Measurements from ENCODE around the gene MACROD2.

MACROD2 gene

DNA sequence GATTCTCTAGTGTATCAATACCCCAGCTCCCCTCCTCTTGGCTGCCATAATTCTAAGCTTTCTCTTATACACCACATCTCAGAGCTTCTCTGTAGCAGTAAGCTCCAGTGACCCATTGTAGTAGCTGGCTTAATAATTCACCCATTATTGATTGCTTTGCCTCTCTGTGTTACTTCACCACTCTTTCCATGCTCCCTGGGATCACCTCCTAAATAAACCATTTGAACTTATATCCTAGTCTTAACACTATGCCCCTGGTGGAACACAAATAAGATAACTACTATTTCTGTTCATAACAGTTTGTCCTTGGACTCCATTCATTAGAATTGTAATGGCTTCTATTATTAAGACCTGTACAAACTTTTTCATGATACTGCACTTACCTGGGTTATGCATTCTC, 1819.0 kb downstream of the MACROD2 start:
- no peak for DNase-seq

DNA sequence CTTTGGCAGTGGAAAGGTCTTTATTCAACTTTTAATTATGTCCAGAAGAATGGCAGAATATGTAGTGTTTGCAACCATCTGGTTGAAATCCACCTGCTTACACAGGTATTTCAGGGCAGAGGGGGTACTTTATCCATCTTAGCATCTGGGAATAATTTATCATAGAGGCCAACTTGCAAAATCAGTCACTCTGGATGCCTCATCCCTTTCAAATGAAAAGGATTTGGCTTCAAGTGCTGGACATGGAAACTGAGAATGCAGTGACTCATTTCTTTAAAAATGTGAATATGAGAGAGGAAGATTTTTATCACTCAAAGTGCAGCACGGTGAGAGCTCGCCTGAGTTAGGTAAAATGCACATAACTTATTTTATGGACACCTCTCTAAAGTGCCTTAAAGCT, 1819.6 kb downstream of the MACROD2 start:
- DNase-seq = no peak

DNA sequence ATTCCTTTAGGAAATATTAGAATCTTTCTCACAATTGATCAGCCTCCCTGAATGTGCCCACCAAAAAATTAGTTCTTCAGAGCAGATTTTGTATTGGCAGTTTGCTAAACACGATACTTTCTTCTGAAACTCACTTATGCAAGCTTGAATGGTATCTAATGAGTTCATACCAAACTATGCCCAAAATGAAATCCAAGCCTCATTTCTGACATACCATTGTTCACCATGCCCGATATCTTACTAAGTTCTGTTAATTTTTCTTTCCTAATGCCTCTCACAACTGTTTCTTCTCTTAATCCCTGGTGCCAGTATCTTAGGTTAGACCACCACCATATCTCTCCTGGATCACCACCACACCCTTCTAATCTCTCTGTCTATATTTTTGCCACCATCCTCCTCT, 1822.0 kb downstream of the MACROD2 start:
- no peak for DNase-seq

DNA sequence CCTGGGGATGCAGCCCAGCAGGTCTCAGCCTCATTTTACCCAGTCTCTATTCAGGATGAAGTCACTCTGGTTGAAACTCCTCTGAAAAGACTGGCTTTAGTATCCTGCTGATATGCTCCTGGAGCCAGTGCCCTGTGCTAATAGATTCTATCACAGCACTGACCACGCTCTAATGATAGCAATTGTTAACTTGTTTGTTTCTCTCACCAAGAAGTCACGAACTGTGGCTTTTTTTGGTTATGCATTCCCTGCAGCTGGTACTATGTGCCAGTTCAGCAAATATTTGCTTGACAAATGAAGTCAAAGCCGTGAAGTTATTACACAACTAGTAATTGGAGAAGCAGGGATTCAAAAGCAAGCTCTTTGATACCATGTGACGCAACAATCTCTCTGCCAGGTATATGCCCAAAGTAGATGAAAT, 1823.3 kb downstream of the MACROD2 start:
- no peak for DNase-seq

DNA sequence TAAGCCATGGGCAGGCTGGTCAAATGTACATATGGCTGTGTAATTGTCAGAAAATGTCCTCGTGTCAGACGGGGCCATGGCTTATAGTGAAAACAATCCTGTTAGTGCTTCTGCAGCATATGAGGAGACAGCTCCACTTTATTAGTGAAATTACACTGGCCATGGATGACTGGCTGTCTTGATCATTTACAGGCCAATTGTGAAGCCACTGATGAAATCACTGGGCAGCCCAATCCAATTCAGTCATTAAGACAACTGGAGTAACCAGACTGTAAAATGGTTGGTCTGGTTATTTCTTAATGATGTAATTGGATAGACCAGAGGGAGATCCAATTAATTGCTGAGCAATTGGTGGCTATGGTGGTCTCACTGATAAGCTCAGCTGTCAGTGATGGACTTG, 1828.4 kb downstream of the MACROD2 start:
- DNase-seq = no peak

DNA sequence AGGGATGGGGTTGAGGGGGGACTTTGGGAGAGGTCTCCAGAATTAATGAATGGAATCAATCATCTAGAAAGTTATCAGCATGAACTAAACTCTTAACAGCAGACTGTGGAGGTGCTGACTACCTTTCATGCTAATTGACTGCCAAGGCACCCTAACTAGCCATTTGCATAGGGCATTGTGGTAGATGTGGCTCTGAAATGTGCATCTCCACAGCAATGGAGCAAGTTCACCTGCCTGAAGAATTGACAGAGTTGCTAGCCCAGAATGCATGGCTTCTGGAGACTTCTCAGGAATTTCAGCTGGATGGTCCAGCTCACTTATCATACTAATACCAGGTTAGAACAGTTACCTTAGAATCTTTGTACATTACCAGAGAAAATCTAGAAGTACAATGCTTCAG, 1832.3 kb downstream of the MACROD2 start:
- no peak for DNase-seq

DNA sequence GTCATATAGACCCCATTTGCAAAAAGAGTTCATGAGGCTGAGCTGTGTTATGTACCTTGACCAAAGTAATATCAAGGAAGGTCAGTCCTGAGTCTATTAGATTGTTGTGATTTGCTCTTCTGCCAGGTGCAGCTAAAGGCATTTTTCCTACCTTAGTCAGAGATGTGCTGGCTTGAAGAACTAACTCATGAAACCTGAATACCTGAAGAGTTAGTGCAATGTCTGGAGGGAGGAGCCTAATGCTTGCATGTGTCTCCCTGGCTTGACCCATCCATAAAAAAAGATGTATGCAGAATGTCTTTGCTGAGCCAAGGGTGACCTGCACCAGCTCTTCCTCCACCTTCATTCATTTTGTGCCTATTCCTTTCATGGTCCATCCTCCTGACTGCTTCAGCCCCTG, 1835.9 kb downstream of the MACROD2 start:
- DNase-seq = no peak

DNA sequence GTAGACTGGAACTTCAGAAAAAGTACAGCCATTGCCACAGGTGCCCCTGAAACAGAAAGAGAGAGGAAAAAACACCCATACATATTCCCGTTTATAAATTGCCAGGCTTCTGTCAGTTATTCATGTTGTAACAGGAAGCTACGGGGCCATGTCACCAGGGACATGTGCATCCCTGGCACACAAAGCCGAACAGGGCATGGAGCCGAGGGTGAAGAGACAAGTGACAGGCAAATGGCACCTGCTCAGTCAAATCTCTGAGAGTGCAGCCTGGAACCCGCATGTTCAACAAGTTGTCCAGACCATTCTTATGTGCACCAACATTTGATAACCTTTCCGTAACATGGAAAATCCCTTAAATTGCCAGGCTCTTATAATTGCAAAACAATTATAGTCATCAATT, 1837.2 kb downstream of the MACROD2 start:
- DNase-seq = no peak

DNA sequence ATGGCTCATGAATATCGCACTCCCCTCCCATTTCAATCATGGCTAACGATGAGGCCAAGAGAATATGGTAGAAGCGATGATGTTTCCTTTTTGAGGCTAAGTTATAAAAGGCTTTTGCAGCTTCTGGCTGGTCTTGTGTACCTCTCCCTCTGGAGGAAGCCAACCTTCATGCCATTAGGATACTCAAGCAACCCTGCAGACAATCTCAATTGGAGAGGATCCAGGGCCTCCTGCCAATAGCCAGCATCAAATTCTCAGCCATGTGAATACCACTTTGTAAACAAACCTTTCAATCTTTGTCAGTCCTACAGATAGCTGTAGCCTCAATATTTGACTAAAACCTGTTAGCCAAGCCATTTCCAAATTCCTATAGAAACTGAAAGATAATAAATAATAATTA, 1839.5 kb downstream of the MACROD2 start:
- DNase-seq = no peak

DNA sequence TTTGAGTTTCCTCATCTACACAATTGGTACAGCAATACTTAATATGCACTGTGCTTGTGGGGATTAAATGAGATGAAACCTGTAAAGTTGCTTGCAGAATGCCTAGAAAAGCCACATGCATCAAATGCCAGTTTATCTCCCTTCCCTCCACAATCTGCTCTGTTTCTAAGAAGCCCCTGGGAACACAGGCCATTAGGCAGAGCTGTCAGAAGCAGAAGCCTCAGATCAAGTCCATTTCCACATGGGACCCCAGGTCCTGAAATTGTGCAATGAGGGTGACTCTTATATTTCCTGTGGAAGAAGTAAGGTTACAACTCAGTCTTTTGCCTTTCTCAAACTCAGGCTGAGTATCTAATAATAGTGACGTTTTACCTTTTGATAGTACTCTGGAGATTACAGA, 1840.5 kb downstream of the MACROD2 start:
- DNase-seq = no peak

DNA sequence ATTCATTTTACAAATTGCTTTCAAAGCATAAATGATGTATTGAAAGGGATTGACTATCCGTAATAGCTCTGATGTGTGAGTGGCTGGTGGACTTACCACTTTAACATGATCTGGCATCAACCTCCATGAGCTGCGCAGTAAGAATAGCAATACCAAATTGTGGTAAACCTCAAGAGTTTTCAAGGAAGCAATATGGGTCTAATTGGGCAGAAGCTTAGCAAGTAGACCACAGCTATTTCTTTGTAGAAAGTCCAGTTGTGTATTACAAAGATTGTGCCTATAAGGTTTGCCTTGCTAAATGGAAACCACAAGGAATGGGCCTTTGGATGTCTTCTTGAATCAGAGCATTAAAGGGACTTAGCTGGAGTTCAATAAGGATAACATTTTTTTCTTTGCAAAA, 1841.3 kb downstream of the MACROD2 start:
- no peak for DNase-seq

DNA sequence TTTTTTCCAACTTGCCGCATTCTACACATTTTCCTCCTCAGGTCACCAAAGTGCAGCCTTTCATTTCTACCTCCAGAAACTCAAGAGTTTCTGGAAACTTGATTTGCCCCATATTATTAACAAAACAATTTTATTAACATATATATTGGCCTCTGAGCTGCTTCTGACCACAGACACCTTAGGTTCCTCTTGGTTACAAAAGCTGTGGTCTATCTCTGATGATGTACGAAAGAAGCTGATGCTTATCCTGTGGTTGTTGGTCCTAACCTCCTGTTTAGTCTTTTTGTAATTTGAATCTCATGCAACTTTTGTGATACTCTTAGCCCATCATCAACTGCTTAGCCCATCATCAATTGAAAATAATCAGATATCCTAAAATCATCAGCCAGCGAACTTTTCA, 1842.2 kb downstream of the MACROD2 start:
- DNase-seq = no peak

DNA sequence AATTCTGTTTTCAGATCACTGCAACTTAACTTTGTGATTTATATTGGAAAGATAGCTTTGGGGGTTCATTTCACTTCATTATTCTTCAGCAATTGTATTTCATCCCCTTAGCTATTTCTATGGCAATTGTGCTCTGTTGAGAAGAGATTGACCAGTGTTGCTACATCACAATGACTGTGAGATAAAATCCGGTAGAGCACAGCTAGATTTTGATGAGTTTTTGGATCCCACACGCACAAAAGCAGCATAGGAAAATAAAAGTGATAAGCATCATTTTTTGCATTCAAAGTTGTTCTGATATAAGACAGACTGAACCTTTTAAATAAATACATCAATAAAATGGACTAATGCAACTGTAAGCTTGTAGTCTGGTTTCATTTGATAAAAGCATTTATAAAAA, 1843.2 kb downstream of the MACROD2 start:
- no peak for DNase-seq

DNA sequence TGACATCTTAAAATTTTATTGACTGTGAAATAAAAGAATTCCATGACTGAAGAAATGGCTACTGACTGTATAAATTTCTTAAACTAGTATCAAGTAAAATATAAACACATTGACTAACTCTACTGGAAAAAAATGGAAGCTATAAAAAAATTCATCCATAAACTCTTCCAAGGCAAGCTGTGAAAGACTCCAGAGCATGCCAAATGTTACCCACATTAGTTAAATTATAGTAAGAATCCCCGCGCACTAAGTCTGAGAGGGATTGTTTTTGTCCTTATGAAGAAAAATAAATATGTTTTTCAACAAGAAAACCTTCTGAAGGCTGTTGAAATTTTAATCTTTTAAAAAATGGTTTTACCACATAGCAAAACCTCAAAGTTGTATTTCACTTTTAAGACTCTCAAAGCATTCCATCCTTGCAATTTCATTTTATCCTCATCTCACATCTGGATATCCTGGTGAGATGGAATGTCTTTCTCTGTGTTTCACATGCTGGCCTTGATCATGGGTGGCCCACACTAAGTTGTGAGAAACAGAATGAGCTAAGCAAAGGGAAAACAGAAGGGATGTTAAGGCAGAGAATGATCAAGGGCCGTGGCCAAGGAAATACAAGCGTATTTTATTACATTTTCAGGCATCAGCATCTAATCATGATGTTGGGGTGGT, 1845.5 kb downstream of the MACROD2 start:
- DNase-seq = no peak

DNA sequence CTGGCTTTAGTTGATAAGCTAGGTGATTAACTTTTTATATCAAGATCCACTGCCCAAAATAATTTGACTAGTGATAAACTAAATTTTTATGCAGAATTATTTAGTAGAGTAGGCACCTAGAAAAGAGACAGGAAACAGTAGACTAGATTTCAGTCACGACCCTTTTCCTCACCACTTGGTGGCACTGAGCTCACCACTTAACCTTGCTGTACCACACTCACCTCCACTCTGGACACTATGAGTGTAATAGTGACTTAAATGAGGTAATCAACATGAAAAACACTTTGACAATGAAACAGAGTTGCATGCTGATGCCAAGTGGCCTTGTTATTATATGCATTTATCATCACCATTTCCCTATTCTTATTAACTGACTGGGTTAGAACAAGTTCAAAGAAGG, 1847.6 kb downstream of the MACROD2 start:
- DNase-seq = no peak

DNA sequence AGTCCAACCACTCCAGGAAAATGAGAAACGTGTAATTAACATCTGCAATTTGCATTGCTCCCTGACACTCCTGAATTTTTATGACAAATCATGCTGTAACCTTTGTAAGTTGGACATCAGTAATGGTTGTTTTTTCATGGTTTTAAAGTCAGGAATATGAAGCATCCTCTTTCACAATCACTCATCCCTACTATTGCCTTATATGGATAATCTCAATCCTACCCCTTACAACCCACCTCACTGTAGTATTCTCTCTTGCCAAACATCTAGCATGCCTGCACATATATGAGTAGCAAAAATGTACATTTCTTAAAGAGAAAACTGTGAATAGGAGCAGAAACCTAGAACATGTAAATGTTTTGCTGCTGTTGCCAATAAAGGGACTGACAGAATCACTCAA, 1848.5 kb downstream of the MACROD2 start:
- no peak for DNase-seq

DNA sequence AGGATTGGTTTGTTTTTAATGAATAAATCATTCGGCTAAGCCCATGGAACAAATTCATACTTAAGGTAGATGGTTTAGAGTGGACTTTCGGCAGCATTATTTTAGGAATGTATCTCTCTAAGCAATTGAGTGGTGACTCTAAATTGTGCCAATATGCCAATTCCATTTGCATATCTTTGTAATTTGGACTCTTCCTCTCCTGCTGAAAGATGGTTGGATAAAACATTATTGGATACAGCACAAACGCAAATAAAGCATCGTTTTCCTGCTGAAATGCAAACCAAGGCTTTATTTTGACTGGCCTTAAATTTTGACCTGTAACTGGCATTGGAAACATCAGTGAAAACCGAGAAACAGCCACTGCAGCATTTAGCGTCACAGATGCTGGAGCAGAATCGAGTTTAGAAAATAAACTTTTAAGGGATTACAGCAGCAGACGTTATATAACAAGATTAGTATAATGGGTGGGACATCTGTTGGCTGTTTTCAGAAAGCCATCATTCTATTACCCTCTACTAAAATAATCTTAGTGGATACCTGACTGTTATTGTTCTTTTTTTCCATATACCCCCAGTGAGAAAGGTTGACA, 1852.0 kb downstream of the MACROD2 start:
- no peak for DNase-seq

DNA sequence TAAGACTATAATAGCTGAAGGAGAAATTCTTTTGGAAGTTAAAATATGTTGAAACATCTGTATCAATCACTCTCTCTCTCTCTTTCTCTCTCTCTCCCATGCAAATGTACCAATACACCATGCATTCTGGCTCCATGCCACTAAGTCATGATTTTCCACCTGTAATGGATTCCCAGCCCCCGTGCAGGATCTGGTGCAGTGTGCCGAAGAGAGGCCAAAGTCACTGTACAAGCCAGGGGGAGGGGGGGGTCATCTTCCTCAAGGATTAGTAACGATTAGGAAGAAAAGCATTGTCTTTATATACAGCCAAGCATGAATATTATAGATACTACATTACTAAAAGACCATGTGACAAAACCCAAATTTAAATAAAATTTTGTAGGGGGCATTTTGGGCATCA, 1852.8 kb downstream of the MACROD2 start:
- DNase-seq = no peak

DNA sequence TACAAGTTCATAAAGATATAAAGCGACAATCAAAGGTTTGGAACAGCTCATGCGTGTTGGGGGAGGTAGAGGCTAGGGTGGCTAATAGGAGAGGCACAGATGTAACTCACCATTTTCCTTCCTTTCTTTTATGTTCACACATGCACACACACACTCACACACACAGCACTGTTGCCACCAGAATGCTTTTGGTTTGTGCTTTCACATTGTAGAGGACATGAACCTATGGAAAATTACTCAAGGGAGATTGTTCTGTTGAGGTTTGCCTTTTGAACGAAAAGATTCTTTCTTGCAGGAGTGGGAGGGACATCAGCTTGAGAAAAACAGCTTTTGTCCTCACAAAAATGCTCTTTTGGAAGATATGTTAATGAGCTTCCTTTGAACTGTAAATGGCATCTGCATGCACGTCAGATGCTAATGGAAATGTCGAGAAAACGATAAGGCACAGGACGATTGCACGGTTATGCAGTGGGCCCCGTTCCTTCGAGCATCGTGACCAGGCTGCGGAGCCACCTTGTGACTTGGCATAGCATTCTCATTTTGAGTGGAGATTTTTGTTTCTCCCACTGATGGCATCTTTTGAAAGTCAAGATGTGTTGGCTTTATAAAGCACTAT, 1853.8 kb downstream of the MACROD2 start:
- no peak for DNase-seq

DNA sequence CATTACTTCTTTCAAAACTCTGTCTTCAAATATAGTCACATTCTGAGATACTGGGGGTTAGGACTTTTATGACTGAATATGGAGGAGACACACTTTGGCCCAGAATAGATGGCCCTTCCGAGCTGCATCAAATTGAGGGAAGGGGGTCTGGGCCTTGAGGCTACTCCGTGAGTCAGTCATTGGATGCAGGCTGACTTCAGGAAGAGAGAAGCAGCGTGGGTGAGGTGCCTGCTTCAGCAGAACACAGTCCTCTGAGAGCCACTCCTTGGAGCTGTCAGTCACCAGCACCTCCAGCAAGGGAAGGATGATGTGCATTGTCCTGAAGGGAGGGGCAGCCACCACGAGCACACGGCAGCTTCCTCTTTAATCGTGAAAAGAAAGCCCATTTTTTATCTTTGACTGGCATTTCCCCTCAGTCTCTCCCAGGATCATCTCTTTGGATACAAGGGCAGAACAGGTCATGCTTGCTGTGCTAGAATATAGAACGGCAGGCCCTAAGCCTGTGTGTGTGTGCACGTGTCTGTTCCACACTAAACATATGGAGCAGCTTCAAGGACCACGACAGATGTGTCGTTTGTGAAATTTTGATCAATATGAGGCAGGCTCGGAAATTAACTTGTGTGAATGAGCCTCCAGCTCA, 1856.4 kb downstream of the MACROD2 start:
- no peak for DNase-seq

DNA sequence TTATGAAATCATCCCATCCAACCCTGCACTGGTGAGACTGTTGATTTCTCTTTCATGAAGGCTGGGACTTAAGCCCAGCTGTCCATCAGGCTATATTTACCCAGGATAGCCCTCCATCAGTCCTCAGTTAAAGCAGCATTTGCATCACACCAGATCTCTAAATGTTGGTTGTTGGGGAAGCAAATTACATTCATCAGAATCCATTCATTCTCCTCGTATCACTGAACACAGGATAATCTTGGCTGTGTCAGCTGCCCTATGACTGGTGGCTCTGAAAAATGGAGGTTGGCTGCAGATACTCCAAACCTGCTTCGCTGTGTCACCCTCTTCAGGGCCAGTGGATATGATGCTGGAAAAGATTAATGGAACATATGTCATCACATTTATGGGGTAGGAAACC, 1859.6 kb downstream of the MACROD2 start:
- DNase-seq = no peak

DNA sequence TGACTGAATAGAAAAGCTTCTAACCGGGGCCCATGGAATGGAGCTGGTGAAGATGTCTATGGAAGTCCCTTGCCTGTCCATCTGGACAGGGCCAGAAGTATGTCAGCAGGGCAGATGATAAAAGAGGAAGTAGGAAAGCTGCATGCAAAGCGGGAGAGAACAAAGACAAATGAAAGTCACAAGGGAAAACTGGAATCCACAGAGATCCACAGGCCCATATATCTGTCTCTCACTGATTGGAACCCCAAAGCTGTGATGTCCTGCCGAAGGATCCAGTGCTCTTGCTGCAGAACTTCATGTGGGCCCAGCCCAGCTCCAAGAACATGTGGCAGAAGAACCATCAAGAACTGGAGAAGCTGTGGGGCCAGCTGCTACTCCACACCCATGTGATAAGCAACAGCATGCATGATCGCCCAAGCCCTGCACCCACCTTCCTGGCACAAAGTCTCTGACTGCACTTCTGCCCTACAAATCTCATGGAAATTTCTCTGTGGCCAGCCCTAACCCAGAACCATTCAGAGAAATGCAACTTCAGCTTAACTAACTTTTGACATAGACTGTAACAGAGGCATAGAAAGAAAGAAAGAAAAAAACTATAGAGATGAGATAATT, 1862.0 kb downstream of the MACROD2 start:
- no peak for DNase-seq

DNA sequence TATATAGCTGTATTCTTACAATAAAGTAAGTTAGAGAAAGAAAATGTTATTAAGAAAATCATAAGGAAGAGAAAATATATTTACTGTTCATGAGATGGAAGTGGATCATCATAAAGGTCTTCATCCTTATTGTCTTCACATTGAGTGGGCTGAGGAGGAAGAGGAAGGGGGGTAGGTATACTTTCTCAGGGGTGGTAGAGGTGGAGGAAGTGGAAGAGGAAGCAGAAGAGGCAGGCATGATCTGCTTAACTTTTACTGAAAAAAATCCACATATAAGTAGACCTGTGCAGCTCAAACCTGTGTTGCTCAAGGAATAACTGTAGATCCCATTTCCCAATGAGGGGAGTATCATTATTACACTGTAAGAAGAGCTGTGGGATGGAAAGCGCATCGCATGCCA, 1863.7 kb downstream of the MACROD2 start:
- DNase-seq = no peak

DNA sequence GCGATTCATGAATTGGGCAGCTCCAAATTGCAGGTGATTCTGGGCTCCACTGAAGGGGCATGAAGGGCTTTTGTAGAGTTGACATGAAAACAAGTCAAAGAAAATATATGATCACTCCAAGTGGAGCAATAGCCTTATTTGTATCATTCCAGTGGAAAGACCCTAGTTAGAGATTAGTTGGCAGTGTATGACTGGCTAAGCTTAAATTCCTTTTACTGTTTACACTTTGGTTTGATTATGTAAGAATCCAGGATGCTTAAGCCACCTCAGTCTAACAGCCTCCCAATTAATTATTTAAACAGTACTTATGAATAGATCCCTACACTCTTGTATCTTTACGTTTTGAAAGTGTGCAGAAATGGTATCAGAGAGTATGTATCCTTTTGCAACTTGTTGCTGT, 1865.5 kb downstream of the MACROD2 start:
- DNase-seq = no peak
